Measurements from ENCODE around the gene DNAH17.

Gene DNAH17

DNA sequence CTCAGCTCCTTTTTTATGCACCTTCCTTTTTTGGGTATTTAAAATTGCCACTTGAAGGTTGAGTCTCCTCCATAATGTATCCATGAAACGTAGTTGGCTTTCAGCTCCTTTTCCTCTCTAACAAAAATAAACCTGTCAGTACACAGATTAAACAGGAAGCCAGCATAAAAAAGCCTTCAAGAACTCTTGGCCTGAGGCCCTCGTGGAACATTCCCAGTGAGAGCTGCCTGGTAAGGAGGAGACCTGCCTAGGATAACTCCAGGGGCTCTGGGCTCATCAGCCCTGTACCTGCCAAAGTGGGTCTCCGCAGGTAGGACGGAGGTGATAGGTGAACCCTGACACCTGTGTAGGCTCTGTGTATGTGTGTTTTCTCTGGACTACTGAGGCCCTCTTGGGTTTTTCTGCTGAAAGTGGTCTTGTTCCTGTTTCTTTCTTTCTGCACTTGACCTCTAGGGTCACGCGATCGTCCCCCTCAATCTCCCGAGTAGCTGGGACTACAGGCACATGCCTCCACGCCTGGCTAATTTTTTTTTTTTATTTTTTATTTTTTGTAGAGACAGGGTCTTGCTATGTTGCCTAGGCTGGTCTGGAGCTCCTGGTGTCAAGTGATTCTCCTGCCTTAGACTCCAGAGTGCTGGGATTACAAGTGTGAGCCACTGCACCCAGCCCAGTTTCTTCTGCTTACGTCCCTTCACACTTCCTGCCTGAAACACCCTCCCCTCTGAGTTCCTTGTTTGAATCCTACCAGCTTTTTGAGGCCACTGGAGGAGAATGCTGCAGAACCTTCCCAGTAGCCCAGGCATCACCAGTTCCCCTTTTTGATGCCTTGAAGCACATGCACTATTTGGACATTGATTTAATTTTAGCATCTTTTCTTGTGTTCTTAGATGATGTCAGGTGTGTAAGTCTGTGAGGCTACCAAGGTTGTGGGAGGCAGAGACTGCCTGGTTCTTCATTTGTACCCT is 188.9 kb downstream of the DNAH17 start:
- DNase-seq (ENCODE audit: low read depth): no peak
- no peak overlapping the region for H3K4me3 ChIP-seq (ENCODE audit: low read length)
- TF ChIP-seq, protein P1, sequence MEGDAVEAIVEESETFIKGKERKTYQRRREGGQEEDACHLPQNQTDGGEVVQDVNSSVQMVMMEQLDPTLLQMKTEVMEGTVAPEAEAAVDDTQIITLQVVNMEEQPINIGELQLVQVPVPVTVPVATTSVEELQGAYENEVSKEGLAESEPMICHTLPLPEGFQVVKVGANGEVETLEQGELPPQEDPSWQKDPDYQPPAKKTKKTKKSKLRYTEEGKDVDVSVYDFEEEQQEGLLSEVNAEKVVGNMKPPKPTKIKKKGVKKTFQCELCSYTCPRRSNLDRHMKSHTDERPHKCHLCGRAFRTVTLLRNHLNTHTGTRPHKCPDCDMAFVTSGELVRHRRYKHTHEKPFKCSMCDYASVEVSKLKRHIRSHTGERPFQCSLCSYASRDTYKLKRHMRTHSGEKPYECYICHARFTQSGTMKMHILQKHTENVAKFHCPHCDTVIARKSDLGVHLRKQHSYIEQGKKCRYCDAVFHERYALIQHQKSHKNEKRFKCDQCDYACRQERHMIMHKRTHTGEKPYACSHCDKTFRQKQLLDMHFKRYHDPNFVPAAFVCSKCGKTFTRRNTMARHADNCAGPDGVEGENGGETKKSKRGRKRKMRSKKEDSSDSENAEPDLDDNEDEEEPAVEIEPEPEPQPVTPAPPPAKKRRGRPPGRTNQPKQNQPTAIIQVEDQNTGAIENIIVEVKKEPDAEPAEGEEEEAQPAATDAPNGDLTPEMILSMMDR (conservative IDR thresholded peaks at IDR 0.05; ENCODE audit: low read length): no peak

- TF ChIP-seq, protein P1 (conservative IDR thresholded peaks at IDR 0.05; ENCODE audit: low read length): no peak
- H3K4me3 ChIP-seq (ENCODE audit: low read length): no peak overlapping the region
- DNase-seq (ENCODE audit: low read depth): no peak
These were observed 192.6 kb downstream of the DNAH17 start for GRCh38 chr17:78384479-78385175.

DNA sequence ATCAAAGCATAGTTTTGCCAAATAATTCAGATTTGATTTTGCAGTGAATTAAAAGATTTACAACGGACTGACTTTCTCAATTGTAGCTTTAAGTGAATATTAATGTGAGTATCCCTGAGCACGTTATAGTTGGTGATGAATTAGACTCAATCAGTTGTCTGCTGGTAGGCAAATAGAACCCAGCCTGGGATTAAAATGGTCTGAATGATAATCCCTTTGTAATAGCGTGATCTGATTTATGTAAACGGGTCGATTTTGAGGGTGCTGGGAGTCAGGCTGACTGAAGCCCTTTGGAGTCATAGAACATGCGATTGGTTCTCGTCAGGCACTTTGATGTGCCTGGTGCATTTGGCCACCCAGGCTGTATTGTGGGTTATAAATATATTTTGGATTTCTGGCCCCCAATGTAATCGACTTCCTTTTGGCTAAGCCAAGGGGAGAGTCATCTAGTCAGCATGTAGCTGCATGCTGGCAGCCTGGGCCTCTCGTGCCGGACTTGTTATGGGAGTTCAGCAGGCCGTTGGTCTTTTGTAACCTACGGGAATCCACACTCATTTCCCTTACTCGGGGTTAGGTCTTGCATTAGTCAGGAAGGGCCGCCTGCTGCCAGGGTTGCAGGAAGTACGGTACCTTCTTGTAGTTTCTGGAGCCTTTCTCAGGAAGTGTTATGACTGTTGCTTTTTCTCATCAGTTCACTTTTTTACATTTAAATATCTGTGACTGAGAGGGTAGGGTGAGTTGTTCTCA is 193.3 kb downstream of the DNAH17 start:
- TF ChIP-seq, protein P1 (conservative IDR thresholded peaks at IDR 0.05; ENCODE audit: low read length): no peak
- DNase-seq (ENCODE audit: low read depth): peak; percentile 100
- H3K4me3 ChIP-seq (ENCODE audit: low read length): no peak overlapping the region

DNA sequence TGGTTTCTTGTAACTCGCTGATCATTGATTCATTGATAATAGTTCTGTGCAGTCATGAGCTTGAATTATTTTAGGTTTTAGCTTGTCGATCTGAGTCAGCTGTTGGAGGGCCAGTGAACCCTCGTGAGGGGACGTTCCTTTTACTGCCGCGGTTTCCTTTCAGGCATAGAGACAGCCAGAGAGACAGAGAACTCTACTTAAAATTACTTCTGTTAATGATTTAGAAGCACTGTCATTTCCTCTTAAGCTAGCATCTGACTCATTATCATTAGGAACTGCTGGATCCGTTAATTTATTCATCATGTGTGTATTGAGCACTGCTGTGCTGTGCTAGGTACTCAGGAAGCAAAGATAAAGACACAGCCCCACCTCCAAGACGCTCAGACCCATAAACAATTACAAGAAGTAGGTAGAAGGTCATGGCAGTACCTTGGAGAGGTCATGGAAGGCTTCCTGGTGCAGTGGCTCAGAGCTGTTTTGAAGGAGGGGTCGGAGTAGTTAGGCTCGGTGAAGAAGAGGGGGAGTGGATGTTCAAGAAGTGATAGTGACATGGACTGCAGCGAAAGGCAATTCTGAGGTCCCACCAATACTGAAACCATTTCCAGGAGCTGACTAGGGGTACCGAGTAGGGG is 195.5 kb downstream of the DNAH17 start:
- DNase-seq (ENCODE audit: low read depth): peak; percentile 54
- TF ChIP-seq, protein P1 (conservative IDR thresholded peaks at IDR 0.05; ENCODE audit: low read length): no peak
- H3K4me3 ChIP-seq (ENCODE audit: low read length): peak overlapping the region; percentile 18

GRCh38 chr17:78380370-78380769 is 196.8 kb downstream of the DNAH17 start:
- no peak overlapping the region for H3K4me3 ChIP-seq (ENCODE audit: low read length)

GRCh38 chr17:78379131-78379491 is 198.1 kb downstream of the DNAH17 start:
- TF ChIP-seq, protein P1 (conservative IDR thresholded peaks at IDR 0.05; ENCODE audit: low read length): no peak
- DNase-seq (ENCODE audit: low read depth): peak; percentile 89
- H3K4me3 ChIP-seq (ENCODE audit: low read length): peak overlapping the region; percentile 90

More at GRCh38 chr17:78380370-78380769, 196.8 kb downstream of the DNAH17 start:
- no peak for DNase-seq (ENCODE audit: low read depth)
- TF ChIP-seq, protein P1 (conservative IDR thresholded peaks at IDR 0.05; ENCODE audit: low read length): no peak

Measured in AG10803 (cell line).